Endothelial cell of umbilical vein (primary cell): ENCODE results near the gene MTG1.

Experiments used
- CTCF ChIP-seq, 2 donors: IDR thresholded peaks; 1 replicate in 1 of 2; 2 replicates in 1 of 2; pipeline ENCODE4 v1.5.1; 2011; ENCODE audit warnings: low read length in 2 of 2, mild to moderate bottlenecking in 2 of 2, moderate library complexity in 2 of 2, control low read depth in 1 of 2, inconsistent platforms in 1 of 2, low read depth in 1 of 2; ENCODE audit not compliant: insufficient read depth in 1 of 2; ENCODE audit errors: extremely low read depth in 1 of 2
- EZH2 ChIP-seq: IDR thresholded peaks from 2 replicates; pipeline ENCODE4 v1.6.1; 2012; ENCODE audit warnings: borderline replicate concordance, low read depth, mild to moderate bottlenecking, moderate library complexity, low read length, inconsistent platforms; ENCODE audit not compliant: severe bottlenecking
- FOS ChIP-seq: IDR thresholded peaks from 2 replicates; pipeline ENCODE4 v1.6.1; 2011; ENCODE audit warnings: mild to moderate bottlenecking, low read length, moderate library complexity, borderline replicate concordance; ENCODE audit not compliant: insufficient read depth
- MAX ChIP-seq: IDR thresholded peaks from 2 replicates; pipeline ENCODE4 v1.6.1; 2011; ENCODE audit not compliant: insufficient read depth, insufficient read length
- MYC ChIP-seq: IDR thresholded peaks from one replicate; pipeline ENCODE4 v1.6.1; 2011; ENCODE audit warnings: mild to moderate bottlenecking, low read depth, low read length
- POLR2A ChIP-seq: IDR thresholded peaks from 2 replicates; pipeline ENCODE4 v1.6.1; 2012; ENCODE audit warnings: low read depth, mild to moderate bottlenecking, control low read depth, low read length
- POLR2AphosphoS5 ChIP-seq: IDR thresholded peaks from 2 replicates; pipeline ENCODE4 v1.6.1; 2012; ENCODE audit warnings: low read depth, mild to moderate bottlenecking, control low read depth, low read length, moderate library complexity; ENCODE audit not compliant: insufficient read depth

GRCh38 chr10:133445268-133445732 lies 51.3 kb downstream of the MTG1 start:
- TF ChIP-seq CTCF (IDR thresholded peaks at IDR 0.05; ENCODE audit: extremely low read depth in 1 of 2, insufficient read depth in 1 of 2, low read depth in 1 of 2, low read length in 2 of 2) (no peak), POLR2A (no peak), MAX (no peak), EZH2 (no peak), MYC (no peak), POLR2AphosphoS5 (no peak), FOS (no peak)
